Astrocyte of the cerebellum (primary cell): ENCODE measurements around the gene MTERF2.

Source experiments
- DNase-seq: peaks from one replicate; pipeline ENCODE4 v3.0.0-alpha.2; 2011; ENCODE audit warnings: low read depth
- H3K4me3 ChIP-seq: 2 replicates; pipeline ENCODE4 v1.5.1; 2011; ENCODE audit warnings: mild to moderate bottlenecking, low read depth, low read length, moderate library complexity
- CTCF ChIP-seq: IDR thresholded peaks from 2 replicates; pipeline ENCODE4 v1.5.1; 2012; ENCODE audit warnings: low read length, low read depth, moderate library complexity, mild to moderate bottlenecking; ENCODE audit errors: missing control alignments
- in situ Hi-C: cut with HindIII; loops from 2 replicates; pipeline ENCODE4 v1.10.0; 2017; ENCODE audit warnings: low sequenced_read_pairs

Gene MTERF2

GRCh38 chr12:106978035-106978800 lies 8.7 kb downstream of the MTERF2 start:
- in situ Hi-C loops = no loop called here

GRCh38 chr12:106976668-106977067 lies 10.3 kb downstream of the MTERF2 start:
- no peak for DNase-seq
- no peak for TF ChIP-seq CTCF
- H3K4me3 ChIP-seq = no peak overlapping the region
- in situ Hi-C loops = no loop called here

More at GRCh38 chr12:106978035-106978800, 8.7 kb downstream of the MTERF2 start:
- DNase-seq = no peak
- no peak overlapping the region for H3K4me3 ChIP-seq
- TF ChIP-seq CTCF = no peak

GRCh38 chr12:106975993-106976658 lies 10.8 kb downstream of the MTERF2 start:
- no peak for TF ChIP-seq CTCF
- DNase-seq = no peak
- H3K4me3 ChIP-seq = no peak overlapping the region
- in situ Hi-C loops = no loop called here

GRCh38 chr12:106975098-106975497 lies 11.8 kb downstream of the MTERF2 start:
- no peak overlapping the region for H3K4me3 ChIP-seq
- in situ Hi-C loops = no loop called here
- DNase-seq = no peak
- TF ChIP-seq CTCF = no peak

- H3K4me3 ChIP-seq = no peak overlapping the region
- no peak for TF ChIP-seq CTCF
- no peak for DNase-seq
- in situ Hi-C loops = no loop called here
These were observed 12.4 kb downstream of the MTERF2 start for GRCh38 chr12:106974511-106974910.

- H3K4me3 ChIP-seq = no peak overlapping the region
- DNase-seq = no peak
- in situ Hi-C loops = no loop called here
- no peak for TF ChIP-seq CTCF
These were observed 13.4 kb downstream of the MTERF2 start for GRCh38 chr12:106973545-106973944.
